Vagina (tissue), 2 donors: ENCODE measurements around the gene MAFF. TPM values are rescaled to one million over a fixed set of nuclear protein-coding genes. Genes with fewer than 3 reads are reported as not detected.
"Not testable (repeated sequence)": the region's sequence is repeated elsewhere in the genome, so short reads cannot be mapped to it uniquely, and the experiment has no call there.

Experiments used
- DNase-seq, 2 donors: peaks; one replicate each; pipeline ENCODE4 v3.0.0-alpha.2; 2017; ENCODE audit errors: extremely low spot score in 2 of 2
- H3K27ac ChIP-seq: fragments of 200-600 bp; sonication (generic); one replicate; pipeline ENCODE4 v1.5.1; 2019
- H3K27me3 ChIP-seq: fragments of 200-600 bp; sonication (generic); one replicate; pipeline ENCODE4 v1.5.1; 2019
- H3K36me3 ChIP-seq, 2 donors: fragments of 200-600 bp; sonication (generic); one replicate each; pipeline ENCODE4 v1.5.1; 2017 to 2019
- H3K4me1 ChIP-seq: fragments of 200-600 bp; sonication (generic); one replicate; pipeline ENCODE4 v1.5.1; 2019
- H3K4me3 ChIP-seq, 2 donors: fragments of 200-600 bp; sonication (generic); 1 replicate in 1 of 2; 2 replicates in 1 of 2; pipeline ENCODE4 v1.5.1; 2016 to 2019
- H3K9me3 ChIP-seq: fragments of 200-600 bp; sonication (generic); one replicate; pipeline ENCODE4 v1.5.1; 2019
- POLR2A ChIP-seq, 2 donors: fragments of 450-650 bp; IDR thresholded peaks; one replicate each; pipeline ENCODE4 v1.6.1; 2017; ENCODE audit warnings: antibody characterized with exemption in 2 of 2, mild to moderate bottlenecking in 2 of 2, moderate library complexity in 2 of 2
- POLR2AphosphoS5 ChIP-seq, 2 donors: sonication (generic); formaldehyde crosslinking; IDR thresholded peaks; one replicate each; pipeline ENCODE4 v1.9.0; 2017; ENCODE audit warnings: antibody characterized with exemption in 2 of 2, mild to moderate bottlenecking in 2 of 2, low read depth in 1 of 2; ENCODE audit not compliant: insufficient read depth in 1 of 2
- intact Hi-C: fragments of 100-400 bp; cut with DNase I; formaldehyde crosslinking; loops from one replicate; pipeline ENCODE4 v1.15.1; 2023
- total RNA-seq: library from RNA; depleted of rRNA; stranded (reverse); fragments of >200 nt; gene quantifications from one replicate; pipeline ENCODE4 v1.2.3, GENCODE V29; 2016
- TF ChIP-seq, protein P1 (sequence below), 3 experiments: fragments of 450-650 bp in 2 of 3; fragments of 200-600 bp in 1 of 3; sonication (generic) in 1 of 3; IDR thresholded peaks; one replicate each; pipeline ENCODE4 v1.5.1; 2017 to 2019; ENCODE audit warnings: antibody characterized with exemption in 3 of 3, mild to moderate bottlenecking in 2 of 3, moderate library complexity in 2 of 3

MAFF gene
- total RNA-seq, 1 donor from 2014 or later, result 90.6 TPM

DNA sequence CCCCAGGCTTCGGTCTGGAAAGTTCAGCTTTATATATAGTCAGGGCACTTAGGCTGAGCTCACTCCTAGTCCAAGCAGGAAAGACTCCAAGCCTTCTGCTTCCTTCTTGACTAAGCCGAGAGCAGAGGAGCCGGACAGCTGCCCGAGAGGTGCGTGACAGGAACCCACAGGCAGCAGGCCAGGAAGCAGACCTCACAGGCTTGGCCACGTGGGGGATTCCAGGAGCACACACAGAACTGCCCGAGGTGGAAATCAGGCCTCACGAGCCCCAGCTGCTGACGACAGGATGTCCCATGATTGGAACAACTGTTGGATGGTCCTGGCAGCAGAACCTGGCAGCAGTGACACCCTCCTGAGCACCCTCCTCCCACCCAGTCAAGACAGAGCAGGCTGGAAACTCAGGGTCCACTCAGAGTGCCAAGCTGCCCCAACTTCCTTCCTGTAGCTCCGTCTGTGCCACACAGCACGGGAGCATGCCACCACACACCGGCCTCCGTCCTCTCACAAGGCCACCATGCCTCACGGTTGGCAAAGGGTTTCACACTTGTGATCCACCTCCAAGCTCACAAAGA, 25.5 kb upstream of the MAFF start:
- intact Hi-C loops, result no loop called here
- peaks cover 61% of the 10 kb centered on the region for H3K4me1 ChIP-seq

DNA sequence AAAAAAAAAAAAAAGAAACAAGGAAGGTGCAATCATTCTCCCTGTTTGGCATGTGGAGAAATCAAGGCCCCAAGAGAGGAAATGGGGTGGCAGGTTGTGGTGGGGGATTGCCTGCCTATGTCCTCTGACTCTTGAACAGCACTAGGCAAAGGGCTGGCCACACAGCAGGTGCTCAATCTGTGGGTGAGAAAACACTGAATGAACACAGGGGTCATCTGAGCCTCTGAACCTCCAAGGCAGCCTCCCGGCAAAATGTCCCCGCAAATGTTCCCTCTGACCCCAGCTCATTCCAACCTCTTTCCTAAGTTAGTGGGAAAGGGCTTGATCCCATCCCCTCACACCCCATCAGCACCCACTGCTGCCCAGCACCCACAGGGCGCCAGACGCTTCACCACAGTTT, 24.8 kb upstream of the MAFF start:
- no peak for DNase-seq
- Histone ChIP-seq H3K4me3 (no peak overlapping the region), H3K9me3 (no peaks in the 10 kb centered on the region), H3K4me1 (peaks cover 62% of the 10 kb centered on the region), H3K27me3 (no peaks in the 10 kb centered on the region), H3K36me3 (no peaks in the 10 kb centered on the region), H3K27ac (peak overlapping the region; percentile 99)
- TF ChIP-seq POLR2A (IDR thresholded peaks at IDR 0.05) (no peak), POLR2AphosphoS5 (IDR thresholded peaks at IDR 0.05; ENCODE audit: insufficient read depth in 1 of 2, low read depth in 1 of 2) (no peak)
- TF ChIP-seq, protein P1, sequence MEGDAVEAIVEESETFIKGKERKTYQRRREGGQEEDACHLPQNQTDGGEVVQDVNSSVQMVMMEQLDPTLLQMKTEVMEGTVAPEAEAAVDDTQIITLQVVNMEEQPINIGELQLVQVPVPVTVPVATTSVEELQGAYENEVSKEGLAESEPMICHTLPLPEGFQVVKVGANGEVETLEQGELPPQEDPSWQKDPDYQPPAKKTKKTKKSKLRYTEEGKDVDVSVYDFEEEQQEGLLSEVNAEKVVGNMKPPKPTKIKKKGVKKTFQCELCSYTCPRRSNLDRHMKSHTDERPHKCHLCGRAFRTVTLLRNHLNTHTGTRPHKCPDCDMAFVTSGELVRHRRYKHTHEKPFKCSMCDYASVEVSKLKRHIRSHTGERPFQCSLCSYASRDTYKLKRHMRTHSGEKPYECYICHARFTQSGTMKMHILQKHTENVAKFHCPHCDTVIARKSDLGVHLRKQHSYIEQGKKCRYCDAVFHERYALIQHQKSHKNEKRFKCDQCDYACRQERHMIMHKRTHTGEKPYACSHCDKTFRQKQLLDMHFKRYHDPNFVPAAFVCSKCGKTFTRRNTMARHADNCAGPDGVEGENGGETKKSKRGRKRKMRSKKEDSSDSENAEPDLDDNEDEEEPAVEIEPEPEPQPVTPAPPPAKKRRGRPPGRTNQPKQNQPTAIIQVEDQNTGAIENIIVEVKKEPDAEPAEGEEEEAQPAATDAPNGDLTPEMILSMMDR (IDR thresholded peaks at IDR 0.05), result no peak
- intact Hi-C loops, result no loop called here

More for the DNA sequence above, 25.5 kb upstream of the MAFF start:
- peak; percentile 82 to 91 for TF ChIP-seq POLR2AphosphoS5 (IDR thresholded peaks at IDR 0.05; ENCODE audit: insufficient read depth in 1 of 2, low read depth in 1 of 2)
- no peak for TF ChIP-seq POLR2A (IDR thresholded peaks at IDR 0.05)
- no peaks in the 10 kb centered on the region for H3K36me3 ChIP-seq
- peak in 1 of 2 donors; percentile 95 for DNase-seq
- H3K4me3 ChIP-seq, result no peak overlapping the region
- no peaks in the 10 kb centered on the region for H3K9me3 ChIP-seq
- H3K27ac ChIP-seq, result peak overlapping the region; percentile 99
- H3K27me3 ChIP-seq, result no peaks in the 10 kb centered on the region

DNA sequence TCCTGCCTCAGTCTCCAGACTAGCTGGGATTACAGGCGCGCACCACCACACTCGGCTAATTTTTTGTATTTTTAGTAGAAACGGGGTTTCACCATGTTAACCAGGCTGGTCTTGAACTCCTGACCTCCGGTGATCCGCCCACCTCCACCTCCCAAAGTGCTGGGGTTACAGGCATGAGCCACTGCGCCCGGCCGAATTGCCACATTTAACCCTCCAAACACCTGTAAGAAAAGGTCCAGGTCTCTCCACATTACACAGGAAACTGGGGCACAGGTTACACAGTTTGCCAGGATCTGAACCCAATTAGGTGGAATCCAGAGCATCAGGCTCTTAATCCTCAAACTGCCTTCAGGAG, 24.2 kb upstream of the MAFF start:
- H3K4me1 ChIP-seq, result peaks cover 60% of the 10 kb centered on the region
- not testable (repeated sequence) for H3K9me3 ChIP-seq, DNase-seq

DNA sequence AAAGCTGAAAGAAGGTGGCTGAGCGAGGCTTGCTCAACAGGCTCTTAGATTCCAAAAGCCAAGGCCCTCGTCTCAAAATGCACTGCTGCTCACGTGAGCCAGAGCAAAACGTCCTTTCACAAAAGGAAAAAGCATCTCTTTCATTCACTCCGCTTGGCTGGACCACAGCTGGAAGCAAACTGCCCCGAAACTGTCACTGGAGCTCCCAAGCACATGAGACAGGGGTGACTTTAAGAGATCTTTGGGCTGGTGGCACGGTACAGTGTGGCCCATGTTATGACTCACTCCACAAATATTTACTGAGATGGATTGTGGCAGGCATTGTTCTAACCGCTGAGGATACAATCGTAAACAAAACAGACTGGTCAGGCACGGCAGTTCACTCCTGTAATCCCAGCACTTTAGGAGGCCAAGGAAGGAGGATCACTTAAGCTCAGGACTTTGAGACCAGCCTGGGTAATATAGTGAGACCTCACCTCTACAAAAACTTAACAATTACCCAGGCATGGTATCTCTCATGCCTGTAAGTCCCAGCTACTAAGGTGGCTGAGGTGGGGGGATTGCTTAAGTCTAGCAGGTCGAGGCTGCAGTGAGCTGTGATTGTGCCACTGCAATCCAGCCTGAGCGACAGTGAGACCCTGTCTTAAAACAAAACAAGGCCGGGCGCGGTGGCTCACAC, 23.7 kb upstream of the MAFF start:
- Histone ChIP-seq H3K36me3 (no peaks in the 10 kb centered on the region), H3K27me3 (no peaks in the 10 kb centered on the region), H3K9me3 (no peaks in the 10 kb centered on the region), H3K27ac (peak overlapping the region; percentile 99), H3K4me3 (no peak overlapping the region), H3K4me1 (peaks cover 55% of the 10 kb centered on the region)
- intact Hi-C loops, result no loop called here
- DNase-seq, result no peak
- TF ChIP-seq POLR2A (IDR thresholded peaks at IDR 0.05), result no peak
- TF ChIP-seq, protein P1 (IDR thresholded peaks at IDR 0.05), result no peak
- peak in 1 of 2 donors; percentile 84 for TF ChIP-seq POLR2AphosphoS5 (IDR thresholded peaks at IDR 0.05; ENCODE audit: insufficient read depth in 1 of 2, low read depth in 1 of 2)

More for the DNA sequence above, 24.2 kb upstream of the MAFF start:
- peak overlapping the region; percentile 99 for H3K27ac ChIP-seq
- intact Hi-C loops, H3K4me3 ChIP-seq, H3K36me3 ChIP-seq, H3K27me3 ChIP-seq: not testable (repeated sequence)

DNA sequence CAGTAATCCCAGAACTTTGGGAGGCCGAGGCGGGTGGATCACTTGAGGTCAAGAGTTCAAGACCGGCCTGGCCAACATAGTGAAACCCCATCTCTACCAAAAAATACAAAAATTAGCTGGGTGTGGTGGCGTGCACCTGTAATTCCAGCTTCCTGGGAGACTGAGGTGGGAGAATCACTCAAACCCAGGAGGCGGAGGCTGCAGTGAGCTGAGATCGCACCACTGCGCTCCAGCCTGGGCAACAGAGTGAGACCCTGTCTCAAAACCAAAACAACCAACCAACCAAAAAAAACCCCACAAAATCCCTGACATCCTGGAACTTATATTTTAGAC, 23.2 kb upstream of the MAFF start:
- H3K9me3 ChIP-seq, H3K36me3 ChIP-seq, H3K4me3 ChIP-seq, intact Hi-C loops, H3K27me3 ChIP-seq, DNase-seq: not testable (repeated sequence)
- H3K27ac ChIP-seq, result peak overlapping the region; percentile 99
- peaks cover 49% of the 10 kb centered on the region for H3K4me1 ChIP-seq

DNA sequence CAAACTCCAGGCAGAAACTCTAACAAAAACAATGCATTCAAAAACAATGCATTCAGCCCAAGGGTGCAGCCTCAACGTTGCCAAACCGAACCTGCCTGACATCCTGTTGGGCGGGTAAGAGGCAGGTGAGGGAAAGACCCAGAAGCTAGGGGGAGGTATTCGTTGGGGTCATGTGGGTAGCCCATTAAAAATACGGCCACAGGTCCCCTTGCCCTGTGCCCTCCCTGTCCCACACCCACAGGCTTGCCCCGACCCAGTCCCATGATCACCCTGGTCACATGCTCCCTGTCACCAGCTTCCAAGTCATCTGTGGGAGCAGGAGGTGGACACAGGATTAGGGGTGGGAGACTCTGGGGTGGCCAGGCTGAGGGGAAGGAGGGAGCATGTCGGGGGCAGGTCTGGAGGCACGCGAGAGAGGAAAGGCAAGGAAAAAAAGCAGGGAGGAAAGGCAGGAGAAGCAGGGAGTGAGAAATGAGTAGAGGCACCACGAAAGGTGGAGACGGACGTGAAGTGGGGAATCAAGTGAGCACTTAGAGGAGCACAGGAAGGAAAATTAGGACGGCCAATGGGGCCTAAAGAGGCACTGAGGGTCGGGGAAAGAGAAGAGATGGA, 20.8 kb upstream of the MAFF start:
- no peaks in the 10 kb centered on the region for H3K36me3 ChIP-seq
- no peaks in the 10 kb centered on the region for H3K9me3 ChIP-seq
- peaks cover 41% of the 10 kb centered on the region for H3K4me1 ChIP-seq
- intact Hi-C loops, result loop anchor here (10.0 kb wide), 1 partner anchor 116 kb away; no protein-coding TSS in a partner anchor
- no peaks in the 10 kb centered on the region for H3K27me3 ChIP-seq
- peak overlapping the region; percentile 99 for H3K27ac ChIP-seq
- TF ChIP-seq, protein P1 (IDR thresholded peaks at IDR 0.05), result no peak
- TF ChIP-seq POLR2A (IDR thresholded peaks at IDR 0.05) (no peak), POLR2AphosphoS5 (IDR thresholded peaks at IDR 0.05; ENCODE audit: insufficient read depth in 1 of 2, low read depth in 1 of 2) (peak in 1 of 2 donors; percentile 57)
- H3K4me3 ChIP-seq, result peak overlapping the region; percentile 63 to 69
- no peak for DNase-seq
